ENCODE data around the gene SERPINA5. TPM values are rescaled to one million over a fixed set of nuclear protein-coding genes. Genes with fewer than 3 reads are reported as not detected.
A peak's percentile ranks its signal among the peaks of the same experiment; 100 is the strongest.

Gene SERPINA5
- total and polyA plus RNA-seq, 2 of the 13 experiments (the other 11 are each of a cell fraction or from before 2014, with no cell fraction given): 449 to 498 TPM

GRCh38 chr14:94542111-94542810 lies 39.0 kb upstream of the SERPINA5 start (continued):
- peak; percentile 33; the same call in 1 of the 2 replicates for TF ChIP-seq ZGPAT (CRISPR knock-in tag; IDR thresholded peaks at IDR 0.05)
- TF ChIP-seq TEAD3 (CRISPR knock-in tag; optimal IDR thresholded peaks at IDR 0.05; ENCODE audit: borderline replicate concordance): peak; percentile 80
- peak; percentile 71 for TF ChIP-seq SAP130 (CRISPR knock-in tag; IDR thresholded peaks at IDR 0.05; ENCODE audit: low read depth)
- no peak for TF ChIP-seq AGO2 (optimal IDR thresholded peaks at IDR 0.05; ENCODE audit: low read depth, low read length)
- TF ChIP-seq NR1H2 (CRISPR knock-in tag; IDR thresholded peaks at IDR 0.05; ENCODE audit: borderline replicate concordance, low read depth): no peak
- no peak; the same call in 1 of the 2 replicates for TF ChIP-seq IRF2 (CRISPR knock-in tag; IDR thresholded peaks at IDR 0.05)
- TF ChIP-seq ZNF280B (CRISPR knock-in tag; IDR thresholded peaks at IDR 0.05; ENCODE audit: borderline replicate concordance): no peak
- TF ChIP-seq ZNF766 (CRISPR knock-in tag; IDR thresholded peaks at IDR 0.05; ENCODE audit: borderline replicate concordance): no peak
- no peak for TF ChIP-seq ZNF709 (CRISPR knock-in tag; IDR thresholded peaks at IDR 0.05)
- TF ChIP-seq BATF2 (CRISPR knock-in tag; IDR thresholded peaks at IDR 0.05): no peak
- no peak for TF ChIP-seq TARDBP (CRISPR knock-in tag; IDR thresholded peaks at IDR 0.05)
- no peak for TF ChIP-seq ZBTB7A (CRISPR knock-in tag; IDR thresholded peaks at IDR 0.05)
- TF ChIP-seq ZNF7 (CRISPR knock-in tag; IDR thresholded peaks at IDR 0.05): no peak
- peak; percentile 47; the same call in 1 of the 2 replicates for TF ChIP-seq FOSL1 (CRISPR knock-in tag; IDR thresholded peaks at IDR 0.05; ENCODE audit: borderline replicate concordance)
- TF ChIP-seq SNAPC4 (CRISPR knock-in tag; IDR thresholded peaks at IDR 0.05): no peak
- no peak for TF ChIP-seq SMARCC2 (IDR thresholded peaks at IDR 0.05)
- TF ChIP-seq ZSCAN22 (CRISPR knock-in tag; IDR thresholded peaks at IDR 0.05): no peak
- no peak for TF ChIP-seq NPAS2 (CRISPR knock-in tag; IDR thresholded peaks at IDR 0.05; ENCODE audit: borderline replicate concordance)
- no peak for TF ChIP-seq ZSCAN12 (CRISPR knock-in tag; IDR thresholded peaks at IDR 0.05)
- TF ChIP-seq JUNB (CRISPR knock-in tag; IDR thresholded peaks at IDR 0.05; ENCODE audit: borderline replicate concordance): no peak
- no peak for TF ChIP-seq THYN1 (CRISPR knock-in tag; IDR thresholded peaks at IDR 0.05; ENCODE audit: borderline replicate concordance, low read depth)
- no peak for TF ChIP-seq RFX1 (IDR thresholded peaks at IDR 0.05)
- TF ChIP-seq ARNTL (CRISPR knock-in tag; IDR thresholded peaks at IDR 0.05): peak; percentile 34; the same call in 1 of the 2 replicates
